IPS DF 6.9 (cell line): ENCODE results near the gene TFF2.

Experiments
- DNase-seq: peaks from one replicate; pipeline ENCODE4 v3.0.0-alpha.2; 2013; ENCODE audit warnings: low read depth, low spot score
- H3K27ac ChIP-seq: one replicate; pipeline ENCODE4 v1.5.1; 2013; ENCODE audit warnings: low read length, control low read depth
- H3K27me3 ChIP-seq: 2 replicates; pipeline ENCODE4 v1.6.1; 2013; ENCODE audit warnings: mild to moderate bottlenecking, low read length; ENCODE audit not compliant: control insufficient read depth, insufficient read depth
- H3K36me3 ChIP-seq: 2 replicates; pipeline ENCODE4 v1.6.1; 2013; ENCODE audit warnings: low read length; ENCODE audit not compliant: control insufficient read depth, insufficient read depth
- H3K4me1 ChIP-seq: 2 replicates; pipeline ENCODE4 v1.6.1; 2013; ENCODE audit warnings: low read length; ENCODE audit not compliant: control insufficient read depth, insufficient read depth
- H3K4me3 ChIP-seq: 2 replicates; pipeline ENCODE4 v1.5.1; 2013; ENCODE audit warnings: mild to moderate bottlenecking, low read length
- H3K9me3 ChIP-seq: 2 replicates; pipeline ENCODE4 v1.6.1; 2013; ENCODE audit warnings: low read length, inconsistent platforms; ENCODE audit not compliant: control insufficient read depth, insufficient read depth
- WGBS: extraction: QIAGEN DNeasy Blood & Tissue Kit; methylation state at CpG from one replicate; pipeline ENCODE4 v1.1.7; 2013; ENCODE audit warnings: mixed read lengths, missing lambda C conversion rate; ENCODE audit not compliant: insufficient read length, insufficient coverage; 5-methylcytosine and 5-hydroxymethylcytosine counted together

TFF2 gene

GRCh38 chr21:42346866-42347600 lies 3.8 kb downstream of the TFF2 start:
- H3K4me3 ChIP-seq, result no peak overlapping the region
- H3K4me1 ChIP-seq, result peaks cover 1% of the 10 kb centered on the region; the same call in 1 of the 2 replicates
- no peaks in the 10 kb centered on the region for H3K9me3 ChIP-seq
- H3K36me3 ChIP-seq, result no peaks in the 10 kb centered on the region
- no peak for DNase-seq
- H3K27ac ChIP-seq, result no peak overlapping the region
- H3K27me3 ChIP-seq, result no peaks in the 10 kb centered on the region
- whole genome bisulfite sequencing, result no CpG with 5 or more reads among the region's 30 CpGs

- Histone ChIP-seq H3K36me3 (no peaks in the 10 kb centered on the region), H3K9me3 (no peaks in the 10 kb centered on the region), H3K4me1 (peaks cover 2% of the 10 kb centered on the region; the same call in 1 of the 2 replicates), H3K27ac (no peak overlapping the region), H3K27me3 (no peaks in the 10 kb centered on the region), H3K4me3 (no peak overlapping the region)
- no CpG with 5 or more reads among the region's 9 CpGs for WGBS
- DNase-seq, result no peak
Observed at GRCh38 chr21:42346441-42346840, 4.4 kb downstream of the TFF2 start.

GRCh38 chr21:42344631-42345030 lies 6.2 kb downstream of the TFF2 start:
- no peak for DNase-seq
- Histone ChIP-seq H3K4me1 (peaks cover 2% of the 10 kb centered on the region; the same call in 1 of the 2 replicates), H3K9me3 (no peaks in the 10 kb centered on the region), H3K36me3 (no peaks in the 10 kb centered on the region), H3K27ac (no peak overlapping the region), H3K27me3 (no peaks in the 10 kb centered on the region), H3K4me3 (no peak overlapping the region)
- no CpG with 5 or more reads among the region's 4 CpGs for WGBS

- WGBS, result no CpG with 5 or more reads among the region's 11 CpGs
- Histone ChIP-seq H3K9me3 (no peaks in the 10 kb centered on the region), H3K36me3 (no peaks in the 10 kb centered on the region), H3K4me1 (peaks cover 2% of the 10 kb centered on the region; the same call in 1 of the 2 replicates), H3K4me3 (no peak overlapping the region), H3K27me3 (no peaks in the 10 kb centered on the region), H3K27ac (no peak overlapping the region)
- no peak for DNase-seq
Observed at GRCh38 chr21:42343963-42344510, 6.8 kb downstream of the TFF2 start.

GRCh38 chr21:42343556-42343955 lies 7.2 kb downstream of the TFF2 start:
- Histone ChIP-seq H3K9me3 (no peaks in the 10 kb centered on the region), H3K4me3 (no peak overlapping the region), H3K36me3 (no peaks in the 10 kb centered on the region), H3K4me1 (peaks cover 2% of the 10 kb centered on the region; the same call in 1 of the 2 replicates), H3K27ac (no peak overlapping the region), H3K27me3 (no peaks in the 10 kb centered on the region)
- no CpG with 5 or more reads among the region's 6 CpGs for WGBS
- DNase-seq, result no peak

GRCh38 chr21:42343101-42343500 lies 7.7 kb downstream of the TFF2 start:
- no peak for DNase-seq
- Histone ChIP-seq H3K4me3 (no peak overlapping the region), H3K27me3 (no peaks in the 10 kb centered on the region), H3K9me3 (no peaks in the 10 kb centered on the region), H3K27ac (no peak overlapping the region), H3K36me3 (no peaks in the 10 kb centered on the region), H3K4me1 (peaks cover 2% of the 10 kb centered on the region; the same call in 1 of the 2 replicates)
- WGBS, result no CpG with 5 or more reads among the region's 10 CpGs

- H3K9me3 ChIP-seq, result no peaks in the 10 kb centered on the region
- peaks cover 2% of the 10 kb centered on the region; the same call in 1 of the 2 replicates for H3K4me1 ChIP-seq
- H3K27me3 ChIP-seq, result no peaks in the 10 kb centered on the region
- WGBS, result no CpG with 5 or more reads among the region's 15 CpGs
- H3K27ac ChIP-seq, result no peak overlapping the region
- H3K4me3 ChIP-seq, result no peak overlapping the region
- DNase-seq, result no peak
- H3K36me3 ChIP-seq, result no peaks in the 10 kb centered on the region
Observed at GRCh38 chr21:42341776-42342542, 8.8 kb downstream of the TFF2 start.

GRCh38 chr21:42340187-42341050 lies 10.4 kb downstream of the TFF2 start:
- DNase-seq, result no peak
- H3K27me3 ChIP-seq, result no peaks in the 10 kb centered on the region
- H3K4me3 ChIP-seq, result no peak overlapping the region
- H3K4me1 ChIP-seq, result peaks cover 2% of the 10 kb centered on the region; the same call in 1 of the 2 replicates
- no CpG with 5 or more reads among the region's 24 CpGs for WGBS
- H3K36me3 ChIP-seq, result no peaks in the 10 kb centered on the region
- no peak overlapping the region for H3K27ac ChIP-seq
- H3K9me3 ChIP-seq, result no peaks in the 10 kb centered on the region

GRCh38 chr21:42338729-42339715 lies 11.8 kb downstream of the TFF2 start:
- H3K36me3 ChIP-seq, result no peaks in the 10 kb centered on the region
- no peak overlapping the region for H3K4me3 ChIP-seq
- H3K27ac ChIP-seq, result no peak overlapping the region
- H3K4me1 ChIP-seq, result peaks cover 2% of the 10 kb centered on the region; the same call in 1 of the 2 replicates
- H3K9me3 ChIP-seq, result no peaks in the 10 kb centered on the region
- no CpG with 5 or more reads among the region's 17 CpGs for WGBS
- DNase-seq, result no peak
- H3K27me3 ChIP-seq, result no peaks in the 10 kb centered on the region
